ENCODE results near the gene SLC44A3.

Gene SLC44A3

GRCh38 chr1:94942171-94943128 is 122.3 kb downstream of the SLC44A3 start:
- DNase-seq: no peak

All from NCI-H1092 treated with DMSO at 0.1 percent for 48 hours (cell line).